ENCODE results near the gene HYLS1.

- TF ChIP-seq POLR2A (IDR thresholded peaks at IDR 0.05; ENCODE audit: low read depth, low read length) (no peak), POLR2AphosphoS5 (IDR thresholded peaks at IDR 0.05; ENCODE audit: low read depth, low read length) (no peak), TAF1 (IDR thresholded peaks at IDR 0.05; ENCODE audit: borderline replicate concordance, low read depth, low read length) (no peak)
Measured at GRCh38 chr11:125945011-125945796, 57.7 kb downstream of the HYLS1 start.
